ENCODE data around the gene LAMA5.

DNA sequence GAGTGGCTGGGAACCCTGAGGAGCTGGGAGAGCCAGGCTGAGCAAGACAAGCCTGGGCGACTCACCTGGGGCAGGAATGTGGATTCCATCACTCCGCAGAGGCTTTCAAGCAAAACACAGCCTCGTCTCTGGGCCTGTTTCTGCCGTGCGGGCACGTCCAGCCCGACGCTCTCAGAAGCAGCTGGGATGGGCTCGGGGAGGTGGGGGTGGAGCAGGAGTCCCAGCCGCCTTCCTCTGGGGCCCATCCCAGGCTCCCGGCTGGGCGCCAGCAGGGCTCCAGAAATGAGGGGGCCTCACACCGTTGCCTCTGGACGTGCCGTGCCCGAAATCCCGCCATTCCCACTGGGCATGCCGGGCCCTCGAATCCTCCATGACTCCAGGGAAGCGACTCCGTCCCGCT, 11.1 kb upstream of the LAMA5 start:
- TF ChIP-seq, protein P1, sequence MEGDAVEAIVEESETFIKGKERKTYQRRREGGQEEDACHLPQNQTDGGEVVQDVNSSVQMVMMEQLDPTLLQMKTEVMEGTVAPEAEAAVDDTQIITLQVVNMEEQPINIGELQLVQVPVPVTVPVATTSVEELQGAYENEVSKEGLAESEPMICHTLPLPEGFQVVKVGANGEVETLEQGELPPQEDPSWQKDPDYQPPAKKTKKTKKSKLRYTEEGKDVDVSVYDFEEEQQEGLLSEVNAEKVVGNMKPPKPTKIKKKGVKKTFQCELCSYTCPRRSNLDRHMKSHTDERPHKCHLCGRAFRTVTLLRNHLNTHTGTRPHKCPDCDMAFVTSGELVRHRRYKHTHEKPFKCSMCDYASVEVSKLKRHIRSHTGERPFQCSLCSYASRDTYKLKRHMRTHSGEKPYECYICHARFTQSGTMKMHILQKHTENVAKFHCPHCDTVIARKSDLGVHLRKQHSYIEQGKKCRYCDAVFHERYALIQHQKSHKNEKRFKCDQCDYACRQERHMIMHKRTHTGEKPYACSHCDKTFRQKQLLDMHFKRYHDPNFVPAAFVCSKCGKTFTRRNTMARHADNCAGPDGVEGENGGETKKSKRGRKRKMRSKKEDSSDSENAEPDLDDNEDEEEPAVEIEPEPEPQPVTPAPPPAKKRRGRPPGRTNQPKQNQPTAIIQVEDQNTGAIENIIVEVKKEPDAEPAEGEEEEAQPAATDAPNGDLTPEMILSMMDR (IDR thresholded peaks at IDR 0.05), result no peak
- TF ChIP-seq POLR2A (IDR thresholded peaks at IDR 0.05), result no peak

Measured in thyroid gland (tissue), 4 donors.